ENCODE results near the gene GPR39.

GRCh38 chr2:132438691-132439090 is 22.1 kb downstream of the GPR39 start:
- no peak for TF ChIP-seq CTCF (IDR thresholded peaks at IDR 0.05)
- TF ChIP-seq EZH2 (IDR thresholded peaks at IDR 0.05; ENCODE audit: borderline replicate concordance, insufficient read depth, low read depth, low read length, poor library complexity, severe bottlenecking): no peak

Measured in B cell (primary cell).